ENCODE results near the gene CPLX3.

DNA sequence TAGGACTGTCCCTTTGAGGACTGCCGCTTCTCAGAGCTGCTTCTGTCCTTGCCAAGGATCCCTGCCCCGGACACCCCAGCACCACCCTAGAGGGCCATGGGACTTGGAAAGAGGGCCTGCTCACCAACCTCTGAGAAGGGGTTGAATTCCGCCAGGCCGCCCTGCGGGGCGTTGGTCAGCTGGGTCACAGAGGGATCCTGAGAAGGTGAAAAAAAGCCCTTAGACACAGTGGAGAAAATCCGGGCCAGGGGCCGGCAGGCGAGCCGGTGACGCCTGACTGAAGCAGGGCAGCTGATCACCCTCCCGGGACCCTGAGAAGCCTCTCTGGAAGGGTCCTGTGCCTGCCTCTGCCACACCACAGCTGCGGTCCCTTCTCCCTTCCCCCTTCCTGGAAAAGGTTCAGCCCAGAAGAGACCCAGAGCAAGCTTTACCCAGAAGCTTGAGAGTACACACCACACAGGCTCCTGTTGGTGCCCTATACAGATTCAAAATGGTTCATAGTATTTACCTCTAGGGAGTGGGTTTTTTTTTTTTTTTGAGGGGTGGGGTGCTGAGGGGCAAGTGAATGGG, 28.1 kb downstream of the CPLX3 start:
- TF ChIP-seq CTCF (conservative IDR thresholded peaks at IDR 0.05 in 1 of 2, IDR thresholded peaks at IDR 0.05 in 1 of 2; ENCODE audit: low read depth in 1 of 2, low read length in 2 of 2) (no peak), EZH2 (IDR thresholded peaks at IDR 0.05; ENCODE audit: low read length, missing control alignments) (no peak)

Measured in fibroblast of lung (primary cell).